Ovary (tissue), 9 donors: Measurements from ENCODE around the gene MRPS9. TPM values are rescaled to one million over a fixed set of nuclear protein-coding genes. Genes with fewer than 3 reads are reported as not detected.

Experiments
- DNase-seq, 5 donors: peaks; one replicate each; pipeline ENCODE4 v3.0.0-alpha.2; 2019 to 2020
- H3K27ac ChIP-seq, 2 donors: fragments of 200-600 bp; one replicate each; pipeline versions ENCODE4 v1.5.1 to v1.8.0; 2019 to 2022
- H3K27me3 ChIP-seq: fragments of 200-600 bp; one replicate; pipeline ENCODE4 v1.8.0; 2022
- H3K36me3 ChIP-seq: fragments of 200-600 bp; sonication (generic); one replicate; pipeline ENCODE4 v1.5.1; 2019
- H3K4me1 ChIP-seq: one replicate; pipeline ENCODE4 v1.8.1; 2013; ENCODE audit warnings: mild to moderate bottlenecking, moderate library complexity; ENCODE audit not compliant: insufficient read depth
- H3K4me3 ChIP-seq: fragments of 200-600 bp; sonication (generic); one replicate; pipeline ENCODE4 v1.5.1; 2017
- H3K9me3 ChIP-seq, 2 donors: fragments of 200-600 bp in 1 of 2; sonication (generic) in 1 of 2; one replicate each; pipeline versions ENCODE4 v1.5.1 to v1.8.1; 2013 to 2019; ENCODE audit warnings: mild to moderate bottlenecking in 1 of 2, moderate library complexity in 1 of 2
- EP300 ChIP-seq: sonication (generic); formaldehyde crosslinking; IDR thresholded peaks from one replicate; pipeline ENCODE4 v1.6.1; 2017; ENCODE audit warnings: antibody characterized with exemption
- POLR2A ChIP-seq: fragments of 450-650 bp; IDR thresholded peaks from one replicate; pipeline ENCODE4 v1.6.1; 2017; ENCODE audit warnings: antibody characterized with exemption, mild to moderate bottlenecking, moderate library complexity
- WGBS, 3 donors: extraction: QIAGEN DNeasy Blood & Tissue Kit in 1 of 3; methylation state at CpG; one replicate each; pipeline versions ENCODE4 v1.1.5 to v1.1.7; 2013 to 2017; 5-methylcytosine and 5-hydroxymethylcytosine counted together
- intact Hi-C, 4 donors: fragments of 100-400 bp; cut with DNase I; formaldehyde crosslinking; loops; one replicate each; pipeline versions ENCODE4 v1.11.0 to v1.15.1; 2022 to 2023
- polyA plus RNA-seq, 2 donors: library from polyadenylated mRNA; stranded (reverse); fragments of 200-250 nt in 1 of 2; fragments of 350-450 nt in 1 of 2; fragmentation: Illumina TruSeq in 1 of 2; extraction: RNeasy Lipid Tissue Mini Kit (QIAGEN cat#74804) in 1 of 2; gene quantifications; one replicate each; pipeline ENCODE4 v1.2.3, GENCODE V29; 2013 to 2014
- total RNA-seq, 7 donors: library from RNA; depleted of rRNA in 2 of 7; stranded (reverse); fragments of >200 nt in 2 of 7; fragmentation: NEBNext Ultra II Directional in 3 of 7; extraction: Animal tissue kit (Norgen Biotek cat#: 25700) in 3 of 7; gene quantifications; one replicate each; pipeline versions ENCODE4 v1.1.0 to v1.2.4, GENCODE V29; 2016 to 2023
- TF ChIP-seq, protein P1 (sequence below), 3 donors: fragments of 450-650 bp in 2 of 3; fragments of 200-600 bp in 1 of 3; IDR thresholded peaks; one replicate each; pipeline versions ENCODE4 v1.5.1 to v1.8.0; 2016 to 2022; ENCODE audit warnings: antibody characterized with exemption in 3 of 3, mild to moderate bottlenecking in 1 of 3
- donor health status: DM: no; HTN: no; CAD: no; lungs with moderate emphysema.
- donor health status: DM: no; HTN: no; CAD: no.
- donor health status: Bipolar disorder and iron deficiency.
- donor health status: DM: yes; HTN: yes; CAD: no.
- donor health status: DM: no; HTN: no; CAD: no.
- donor health status: DM: yes; HTN: yes; CAD: no.

The MRPS9 gene
- total and polyA plus RNA-seq, 9 donors, result 14.7 to 40.9 (median 23.9) TPM

DNA sequence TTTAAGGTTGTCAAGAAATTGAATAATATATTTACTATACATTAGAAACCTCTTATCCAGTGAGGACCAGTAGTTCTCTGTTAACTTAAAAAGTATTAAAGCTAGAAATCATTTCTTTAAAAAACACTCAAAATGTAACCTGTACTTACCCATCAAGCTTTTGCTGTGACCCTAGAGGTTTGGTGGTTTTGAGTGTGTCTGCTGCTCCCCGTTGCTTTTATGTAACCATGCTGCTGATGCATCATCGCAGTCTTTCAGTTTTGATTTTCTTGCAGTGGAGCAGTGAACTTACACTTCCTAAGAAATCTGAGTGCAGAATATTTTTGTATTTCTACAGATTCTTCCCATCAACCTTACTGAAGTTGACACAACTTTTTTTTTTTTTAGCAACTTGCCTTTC is 34.2 kb downstream of the MRPS9 start:
- H3K36me3 ChIP-seq, result no peaks in the 10 kb centered on the region
- H3K4me1 ChIP-seq, result no peaks in the 10 kb centered on the region
- H3K9me3 ChIP-seq, result no peaks in the 10 kb centered on the region
- H3K4me3 ChIP-seq, result no peak overlapping the region
- DNase-seq, result no peak
- H3K27ac ChIP-seq, result no peak overlapping the region
- H3K27me3 ChIP-seq, result no peaks in the 10 kb centered on the region
- intact Hi-C loops, result no loop called here
- 88 to 95% (median 94%) methylated on average over 2 of the region's 2 CpGs for WGBS, 3 donors
- no peak for TF ChIP-seq POLR2A
- TF ChIP-seq, protein P1, sequence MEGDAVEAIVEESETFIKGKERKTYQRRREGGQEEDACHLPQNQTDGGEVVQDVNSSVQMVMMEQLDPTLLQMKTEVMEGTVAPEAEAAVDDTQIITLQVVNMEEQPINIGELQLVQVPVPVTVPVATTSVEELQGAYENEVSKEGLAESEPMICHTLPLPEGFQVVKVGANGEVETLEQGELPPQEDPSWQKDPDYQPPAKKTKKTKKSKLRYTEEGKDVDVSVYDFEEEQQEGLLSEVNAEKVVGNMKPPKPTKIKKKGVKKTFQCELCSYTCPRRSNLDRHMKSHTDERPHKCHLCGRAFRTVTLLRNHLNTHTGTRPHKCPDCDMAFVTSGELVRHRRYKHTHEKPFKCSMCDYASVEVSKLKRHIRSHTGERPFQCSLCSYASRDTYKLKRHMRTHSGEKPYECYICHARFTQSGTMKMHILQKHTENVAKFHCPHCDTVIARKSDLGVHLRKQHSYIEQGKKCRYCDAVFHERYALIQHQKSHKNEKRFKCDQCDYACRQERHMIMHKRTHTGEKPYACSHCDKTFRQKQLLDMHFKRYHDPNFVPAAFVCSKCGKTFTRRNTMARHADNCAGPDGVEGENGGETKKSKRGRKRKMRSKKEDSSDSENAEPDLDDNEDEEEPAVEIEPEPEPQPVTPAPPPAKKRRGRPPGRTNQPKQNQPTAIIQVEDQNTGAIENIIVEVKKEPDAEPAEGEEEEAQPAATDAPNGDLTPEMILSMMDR (IDR thresholded peaks at IDR 0.05), result no peak
- no peak for TF ChIP-seq EP300

DNA sequence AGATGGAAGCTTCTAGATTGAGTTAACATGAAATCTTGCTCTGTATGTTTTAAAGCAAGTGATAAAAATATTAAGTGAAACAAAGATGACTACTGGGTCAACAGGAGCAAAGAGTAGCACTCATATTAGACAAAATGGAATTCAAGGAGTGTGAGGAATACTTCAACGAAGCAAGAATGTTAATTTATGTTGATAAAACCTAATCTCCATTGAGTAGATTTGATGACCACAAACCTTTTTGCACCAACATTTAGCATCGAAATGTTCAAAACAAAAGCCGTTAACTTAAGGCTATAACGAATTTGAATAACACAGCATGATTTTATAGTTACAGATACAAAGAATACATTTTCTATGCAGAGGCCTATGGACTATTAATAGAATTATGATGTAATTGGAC is 35.7 kb downstream of the MRPS9 start:
- Histone ChIP-seq H3K27ac (no peak overlapping the region), H3K27me3 (no peaks in the 10 kb centered on the region), H3K36me3 (no peaks in the 10 kb centered on the region), H3K4me1 (no peaks in the 10 kb centered on the region), H3K4me3 (no peak overlapping the region), H3K9me3 (no peaks in the 10 kb centered on the region)
- TF ChIP-seq, protein P1 (IDR thresholded peaks at IDR 0.05), result no peak
- TF ChIP-seq POLR2A (no peak), EP300 (no peak)
- intact Hi-C loops, result no loop called here
- DNase-seq, result no peak
- WGBS, 3 donors, result 71 to 88% (median 87%) methylated on average over 4 of the region's 4 CpGs

DNA sequence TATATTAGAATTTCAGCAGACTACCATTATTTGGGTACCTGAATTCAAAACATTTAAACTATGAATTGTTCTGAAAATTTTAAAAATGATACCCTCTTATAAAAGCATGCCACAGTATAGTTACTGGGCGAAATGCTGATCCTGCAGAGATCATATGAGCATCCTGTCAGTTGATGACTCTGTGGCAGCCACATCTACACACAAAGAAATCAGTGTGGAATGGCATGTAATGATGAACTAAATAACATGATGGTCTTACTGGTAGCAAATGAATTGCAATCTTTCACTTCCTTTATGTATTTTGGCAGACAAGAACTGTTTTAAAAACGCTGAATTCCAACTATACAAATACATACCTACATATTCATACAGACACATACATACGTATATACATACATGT is 38.3 kb downstream of the MRPS9 start:
- Histone ChIP-seq H3K4me3 (no peak overlapping the region), H3K27ac (no peak overlapping the region), H3K36me3 (no peaks in the 10 kb centered on the region), H3K9me3 (no peaks in the 10 kb centered on the region), H3K27me3 (no peaks in the 10 kb centered on the region), H3K4me1 (peaks cover 6% of the 10 kb centered on the region)
- intact Hi-C loops, result no loop called here
- WGBS, 3 donors, result 88 to 94% (median 92%) methylated on average over 3 of the region's 3 CpGs
- TF ChIP-seq, protein P1 (IDR thresholded peaks at IDR 0.05), result no peak
- TF ChIP-seq EP300, result no peak
- no peak for TF ChIP-seq POLR2A
- no peak for DNase-seq

DNA sequence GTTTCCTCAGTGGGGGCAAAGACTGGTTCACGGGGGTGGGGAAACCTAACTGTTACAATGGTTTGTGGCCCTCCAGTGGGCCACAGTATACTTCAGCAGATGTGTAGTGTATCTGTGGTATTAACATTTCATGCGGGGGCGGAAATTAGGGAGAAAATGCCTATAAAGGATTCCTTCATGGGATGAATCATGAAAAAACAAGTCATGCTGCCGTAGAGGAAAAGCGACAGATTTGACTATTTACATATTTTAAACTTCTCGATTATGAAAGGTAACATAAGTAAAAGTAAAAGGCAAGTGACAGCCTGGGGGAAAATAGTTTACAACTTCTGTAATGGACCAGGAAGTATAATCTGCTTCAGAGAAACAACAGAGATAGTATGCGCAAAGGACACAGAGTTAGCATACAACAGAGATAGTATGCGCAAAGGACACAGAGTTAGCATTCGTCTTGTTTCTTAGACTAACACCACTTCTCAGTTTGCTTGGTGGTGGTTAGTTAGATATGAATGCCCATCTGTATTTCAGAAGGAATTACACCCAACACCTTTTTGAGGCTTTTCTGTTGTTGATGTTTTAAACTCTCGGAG is 41.1 kb downstream of the MRPS9 start:
- intact Hi-C loops, result no loop called here
- DNase-seq, result no peak
- WGBS, 3 donors, result 14 to 33% (median 17%) methylated on average over 10 of the region's 10 CpGs

More for the DNA sequence above, 41.1 kb downstream of the MRPS9 start:
- Histone ChIP-seq H3K27ac (peak overlapping the region in 1 of 2 donors; percentile 52), H3K9me3 (no peaks in the 10 kb centered on the region), H3K27me3 (no peaks in the 10 kb centered on the region), H3K36me3 (no peaks in the 10 kb centered on the region), H3K4me3 (no peak overlapping the region), H3K4me1 (peaks cover 8% of the 10 kb centered on the region)
- TF ChIP-seq, protein P1 (IDR thresholded peaks at IDR 0.05), result no peak
- TF ChIP-seq EP300 (no peak), POLR2A (no peak)
